ENCODE data around the gene CLDN24. TPM values are rescaled to one million over a fixed set of nuclear protein-coding genes. Genes with fewer than 3 reads are reported as not detected.

CLDN24 gene
- total RNA-seq, 2 donors from 2014 or later: not detected

- Histone ChIP-seq H3K4me3 (ENCODE audit: low read length) (no peak overlapping the region), H3K9me3 (ENCODE audit: control insufficient read depth, low read length) (peaks cover 48% of the 10 kb centered on the region), H3K4me1 (ENCODE audit: control insufficient read depth, insufficient read depth, low read length) (no peaks in the 10 kb centered on the region), H3K27me3 (ENCODE audit: control insufficient read depth, insufficient read depth, low read length, poor library complexity, severe bottlenecking) (no peaks in the 10 kb centered on the region), H3K9ac (ENCODE audit: extremely low read depth, low read length, poor library complexity, severe bottlenecking) (no peak overlapping the region), H3K27ac (ENCODE audit: low read depth, low read length) (no peak overlapping the region), H3K36me3 (ENCODE audit: control insufficient read depth, insufficient read depth, low read length) (peaks cover 93% of the 10 kb centered on the region)
- Mint-ChIP-seq H3K4me1 (no peaks in the 10 kb centered on the region), H3K27me3 (ENCODE audit: insufficient read depth) (no peaks in the 10 kb centered on the region), H3K9me3 (peaks cover 28% of the 10 kb centered on the region), H3K27ac (no peak overlapping the region), H3K4me3 (no peak overlapping the region), H3K36me3 (ENCODE audit: low read depth) (peaks cover 81% of the 10 kb centered on the region)
- no peak for DNase-seq
- 80 to 100% methylated on average over 1 to 3 of the region's 3 CpGs for WGBS, 2 experiments (ENCODE audit: insufficient coverage in 1 of 2, insufficient read length in 1 of 2)
- no peak for TF ChIP-seq CTCF (conservative IDR thresholded peaks at IDR 0.05)
Measured at GRCh38 chr4:183272384-183272783, 49.8 kb downstream of the CLDN24 start.

Other genes starting within 250 kb of the CLDN24 start
- gene WWC2, start 223.2 kb downstream of the CLDN24 start, total RNA-seq: 100 to 1,000 TPM in 1 of 2 donors, 10 to 100 TPM in 1; 98.2 to 108 TPM
- under 1 TPM in 1 of 2 donors, not detected in 1; 0.15 TPM for gene CLDN22, start 2.1 kb downstream of the CLDN24 start, total RNA-seq
- gene CDKN2AIP, start 122.2 kb upstream of the CLDN24 start, total RNA-seq: 10 to 100 TPM; 14.1 to 15.3 TPM
- 10 to 100 TPM; 16.9 to 19.8 TPM for gene ING2, start 182.6 kb upstream of the CLDN24 start, total RNA-seq